GM12878 (cell line): Measurements from ENCODE around the gene ASIC4. TPM values are rescaled to one million over a fixed set of nuclear protein-coding genes. Genes with fewer than 3 reads are reported as not detected.

ENCODE experiments used
- ATAC-seq: fragments of 200-7000 bp; cut with Tn5 transposase; 3 replicates; pipeline ENCODE4 v1.9.1; 2020; ENCODE audit warnings: mild to moderate bottlenecking, moderate library complexity
- BruUV-seq: library from RNA; stranded (reverse); fragments of 400-500 nt; replicated peaks from 2 replicates; lab custom pipeline; 2021; lab: Mats Ljungman, UMichigan
- CTCF ChIA-PET: fragments of 300-600 bp; sonication (Branson Sonifier 250); formaldehyde crosslinking; extraction: SDS; loops from one replicate; lab custom pipeline; 2021; ENCODE audit warnings: inconsistent platforms; lab: Yijun Ruan, JAX
- POLR2A ChIA-PET: fragments of 350-600 bp; formaldehyde crosslinking; extraction: SDS; loops from one replicate; lab custom pipeline; 2021; ENCODE audit warnings: inconsistent platforms; lab: Charles Lee
- RAD21 ChIA-PET: fragments of 300-600 bp; sonication (Branson Sonifier 250); formaldehyde crosslinking; loops from one replicate; lab custom pipeline; 2023; ENCODE audit warnings: antibody characterized with exemption; ENCODE audit not compliant: unreplicated experiment; lab: Charles Lee
- SMC1A ChIA-PET: fragments of 300-600 bp; sonication (Branson Sonifier 250); formaldehyde crosslinking; loops from one replicate; lab custom pipeline; 2023; ENCODE audit not compliant: unreplicated experiment, uncharacterized antibody; lab: Charles Lee
- DNase-seq: peaks from one replicate; pipeline ENCODE4 v3.0.0-alpha.2; 2011; ENCODE audit warnings: low read depth, low spot score
- FAIRE-seq: peaks from 3 replicates; lab custom pipeline; 2011; peaks lifted over from hg19 to GRCh38; lab: Jason Lieb, UNC
- H2AFZ ChIP-seq: 2 replicates; pipeline ENCODE4 v1.6.0; 2011; ENCODE audit warnings: low read depth, low read length, control low read depth; ENCODE audit not compliant: control insufficient read depth
- H3K27ac ChIP-seq: 2 replicates; pipeline ENCODE4 v1.5.1; 2011; ENCODE audit warnings: control low read depth; ENCODE audit not compliant: control insufficient read depth, insufficient read depth
- H3K27me3 ChIP-seq, 2 experiments: replicated peaks in 1 of 2; 2 replicates each; pipeline versions ENCODE4 v1.6.0 to v1.6.1; 2011; ENCODE audit warnings: low read length in 1 of 2; ENCODE audit not compliant: control insufficient read depth in 2 of 2, insufficient read depth in 2 of 2
- H3K36me3 ChIP-seq, 2 experiments: 2 replicates each; pipeline ENCODE4 v1.5.1; 2011; ENCODE audit warnings: low read length in 1 of 2; ENCODE audit not compliant: control insufficient read depth in 2 of 2, insufficient read depth in 2 of 2
- H3K4me1 ChIP-seq: 2 replicates; pipeline ENCODE4 v1.6.1; 2011; ENCODE audit warnings: mild to moderate bottlenecking, low read length, moderate library complexity, mixed read lengths; ENCODE audit not compliant: control insufficient read depth, insufficient read depth
- H3K4me2 ChIP-seq: 2 replicates; pipeline ENCODE4 v1.6.0; 2011; ENCODE audit warnings: control low read depth; ENCODE audit not compliant: control insufficient read depth, insufficient read depth
- H3K4me3 ChIP-seq: fragments of 200-600 bp; sonication (generic); 2 replicates; pipeline ENCODE4 v1.5.1; 2016
- H3K79me2 ChIP-seq: 2 replicates; pipeline ENCODE4 v1.6.0; 2011; ENCODE audit warnings: low read length; ENCODE audit not compliant: control insufficient read depth, insufficient read depth
- H3K9ac ChIP-seq: 2 replicates; pipeline ENCODE4 v1.8.0; 2011; ENCODE audit warnings: low read length, control low read depth, mixed read lengths; ENCODE audit not compliant: control insufficient read depth, insufficient read depth
- H3K9me3 ChIP-seq: replicated peaks from 3 replicates; pipeline ENCODE4 v1.5.1; 2011; ENCODE audit warnings: mild to moderate bottlenecking, low read length; ENCODE audit not compliant: control insufficient read depth, insufficient read depth
- H4K20me1 ChIP-seq: 2 replicates; pipeline ENCODE4 v1.6.0; 2011; ENCODE audit not compliant: control insufficient read depth, insufficient read depth
- CBFB ChIP-seq: IDR thresholded peaks from 2 replicates; pipeline ENCODE4 v1.6.1; 2016; ENCODE audit warnings: antibody characterized with exemption, low read depth
- EED ChIP-seq: sonication (generic); IDR thresholded peaks from 2 replicates; pipeline ENCODE4 v1.6.1; 2016; ENCODE audit warnings: antibody characterized with exemption, low read depth
- LARP7 ChIP-seq: fragments of 450-650 bp; IDR thresholded peaks from 2 replicates; pipeline ENCODE4 v1.6.1; 2017; ENCODE audit warnings: mild to moderate bottlenecking
- NBN ChIP-seq: fragments of 450-650 bp; IDR thresholded peaks from 2 replicates; pipeline ENCODE4 v1.6.1; 2016
- RUNX3 ChIP-seq: IDR thresholded peaks from 2 replicates; pipeline ENCODE4 v1.6.1; 2012; ENCODE audit warnings: low read length, inconsistent platforms
- ZNF592 ChIP-seq: fragments of 450-650 bp; IDR thresholded peaks from 2 replicates; pipeline ENCODE4 v1.6.1; 2017; ENCODE audit warnings: mild to moderate bottlenecking, moderate library complexity
- WGBS: methylation state at CpG from one replicate; pipeline ENCODE4 v1.1.6; 2016; ENCODE audit warnings: low lambda C conversion rate; ENCODE audit not compliant: insufficient replicate concordance, insufficient coverage; ENCODE audit errors: missing lambda C conversion rate; 5-methylcytosine and 5-hydroxymethylcytosine counted together
- in situ Hi-C: fragments of 300-500 bp; cut with MboI; formaldehyde crosslinking; loops from 9 replicates; pipeline ENCODE4 v1.14.3; 2018; ENCODE audit warnings: mixed read lengths
- intact Hi-C: fragments of 100-400 bp; cut with micrococcal nuclease; formaldehyde crosslinking; loops from one replicate; pipeline ENCODE4 v1.14.2; 2022; ENCODE audit not compliant: unreplicated experiment
- polyA plus RNA-seq, 11 experiments: library from polyadenylated mRNA; depleted of rRNA in 4 of 11; unstranded in 6 of 11; stranded (reverse) in 5 of 11; fragments of >200 nt; fragmentation: Nextera tagmentation in 4 of 11; fragmentation: Illumina TruSeq in 1 of 11; extraction: Ambion mirVana in 4 of 11; extraction: Trizol in 1 of 11; gene quantifications; 1 replicate in 1 of 11; 2 replicates in 10 of 11; pipeline versions ENCODE4 v1.2.1 to v1.2.3, GENCODE V29; 2011 to 2016; ENCODE audit warnings: inconsistent platforms in 2 of 11, missing spikeins in 2 of 11, low read depth in 1 of 11
- total RNA-seq, 4 experiments: library from RNA; depleted of rRNA in 3 of 4; stranded (reverse); fragments of >200 nt in 3 of 4; fragmentation: Illumina TruSeq in 1 of 4; extraction: Trizol in 1 of 4; gene quantifications; 2 replicates each; pipeline versions ENCODE4 v1.2.1 to v1.2.3, GENCODE V29; 2013 to 2021

ASIC4 gene
- total and polyA plus RNA-seq, 10 of the 15 experiments (the other 5 are each of a cell fraction or from before 2014, with no cell fraction given): 0.01 TPM; not detected in 9

- no peak for TF ChIP-seq ZNF592
- TF ChIP-seq CBFB: no peak
- TF ChIP-seq LARP7: no peak
- TF ChIP-seq RUNX3: no peak
These were observed 34.3 kb upstream of the ASIC4 start (continued) for GRCh38 chr2:219480004-219480403.

- intact Hi-C loops: no loop called here
- ATAC-seq (no peak), DNase-seq (no peak)
- Histone ChIP-seq H3K27ac (no peak overlapping the region), H3K4me3 (no peak overlapping the region), H3K27me3 (peaks cover 9 to 14% of the 10 kb centered on the region in 2 experiments), H3K79me2 (no peaks in the 10 kb centered on the region), H2AFZ (no peak overlapping the region)
- ChIA-PET CTCF (no interaction called here), RAD21 (interaction anchor here (1.1 kb wide), 1 partner anchor 47 kb away, joined by 3 read pairs; no protein-coding TSS in a partner anchor)
- BruUV-seq: no TSS peak
- in situ Hi-C loops: no loop called here
- WGBS: 24% methylated on average over 17 of the region's 17 CpGs
- TF ChIP-seq NBN (no peak), EED (no peak)
- TF ChIP-seq, all 136 proteins: peak for 0
- no peak overlapping the region for H3K4me2 ChIP-seq
- ChIA-PET POLR2A (no interaction called here), SMC1A (no interaction called here)
- no peak overlapping the region for H3K9ac ChIP-seq
- no peak for FAIRE-seq
- no peaks in the 10 kb centered on the region for H3K9me3 ChIP-seq
- no peaks in the 10 kb centered on the region for H4K20me1 ChIP-seq
- no peaks in the 10 kb centered on the region for H3K36me3 ChIP-seq
- H3K4me1 ChIP-seq: no peaks in the 10 kb centered on the region
These were observed 31.4 kb upstream of the ASIC4 start for GRCh38 chr2:219482674-219483405.
